Inflammatory macrophage treated with lipopolysaccharide for 4 hours (primary cell): ENCODE data around the gene ANXA6.

Experiments used
- DNase-seq: peaks from one replicate; pipeline ENCODE4 v3.0.0-alpha.2; 2020

The ANXA6 gene

GRCh38 chr5:151126199-151126645, 31.4 kb downstream of the ANXA6 start:
- peak; percentile 76 for DNase-seq

DNA sequence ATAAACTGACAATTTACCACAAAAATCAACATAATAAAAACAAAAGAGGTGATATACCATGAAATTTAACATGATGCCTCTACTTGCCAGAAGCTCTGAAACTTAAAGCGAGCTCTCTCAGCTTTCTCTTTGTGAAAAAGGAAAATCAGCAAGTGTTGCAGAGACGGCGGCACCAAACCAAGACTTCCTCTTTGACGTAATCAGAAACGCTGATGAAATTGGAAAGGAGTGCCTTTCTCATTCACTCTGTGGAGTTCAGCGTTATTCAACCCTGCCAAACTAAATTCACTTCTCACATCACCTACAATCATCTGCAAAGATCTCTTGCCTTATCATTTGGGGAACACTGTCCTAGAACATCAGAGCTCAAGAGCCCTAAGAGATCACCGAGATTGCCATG, 32.2 kb downstream of the ANXA6 start:
- peak; percentile 88 for DNase-seq

GRCh38 chr5:151123897-151124751, 33.5 kb downstream of the ANXA6 start:
- no peak for DNase-seq

- no peak for DNase-seq
Observed at GRCh38 chr5:151122828-151123227, 34.8 kb downstream of the ANXA6 start.

- no peak for DNase-seq
Observed at GRCh38 chr5:151121665-151122064, 35.9 kb downstream of the ANXA6 start.

- DNase-seq = no peak
Observed at GRCh38 chr5:151121095-151121494, 36.5 kb downstream of the ANXA6 start.

- no peak for DNase-seq
Observed at GRCh38 chr5:151118913-151119575, 38.5 kb downstream of the ANXA6 start.

DNA sequence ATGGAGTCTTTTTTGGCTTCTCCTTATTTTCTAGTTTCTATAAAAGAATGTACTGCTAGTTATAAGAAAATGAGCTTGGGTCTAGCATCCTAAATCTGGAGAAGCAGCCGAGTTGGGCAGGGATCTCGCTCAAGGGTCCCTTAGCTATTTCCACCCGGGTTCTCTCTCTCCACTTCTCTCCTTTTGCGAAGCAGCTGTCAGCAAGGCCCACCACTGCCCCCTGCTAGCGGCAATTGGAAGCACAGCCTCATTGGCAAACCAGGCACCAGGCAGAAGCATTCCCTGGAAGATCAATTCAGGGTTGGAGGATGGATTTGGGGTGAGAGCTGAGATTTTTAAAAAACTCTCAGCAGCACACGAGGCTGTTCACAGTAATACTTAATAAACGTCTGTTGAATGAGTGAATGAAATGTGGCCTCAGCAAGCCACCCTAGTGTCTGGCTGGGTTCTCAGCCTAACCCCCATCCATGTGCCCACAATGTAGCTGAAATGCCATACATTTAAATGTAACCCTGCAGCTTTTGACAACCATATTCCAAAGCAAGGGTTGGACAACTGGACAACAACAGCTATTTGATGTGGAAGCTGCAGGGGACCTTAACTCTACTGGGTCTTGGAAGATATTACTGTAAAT, 42.2 kb downstream of the ANXA6 start:
- DNase-seq = peak; percentile 73

- DNase-seq = peak; percentile 54
Observed at GRCh38 chr5:151113651-151114050, 43.9 kb downstream of the ANXA6 start.

DNA sequence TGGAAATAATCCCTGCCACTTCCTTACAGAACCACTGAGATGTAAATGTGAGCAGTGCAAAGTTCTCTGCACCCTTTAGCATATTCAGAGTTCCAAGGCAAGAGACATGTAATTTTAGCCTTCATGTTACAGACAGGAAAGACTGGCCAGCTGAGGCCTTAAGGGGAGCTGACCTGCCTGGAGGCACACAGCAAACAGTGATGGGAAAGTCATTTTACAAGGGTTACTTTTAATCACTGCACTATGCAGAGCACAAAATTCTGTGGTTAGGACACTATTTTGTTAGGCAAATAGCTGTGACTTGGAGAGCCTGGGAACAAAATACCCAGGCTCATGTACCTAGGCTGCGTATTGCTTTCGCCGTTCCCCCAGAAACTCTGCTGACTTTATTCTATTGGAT, 46.6 kb downstream of the ANXA6 start:
- DNase-seq = no peak

GRCh38 chr5:151110122-151110681, 47.4 kb downstream of the ANXA6 start:
- no peak for DNase-seq

DNA sequence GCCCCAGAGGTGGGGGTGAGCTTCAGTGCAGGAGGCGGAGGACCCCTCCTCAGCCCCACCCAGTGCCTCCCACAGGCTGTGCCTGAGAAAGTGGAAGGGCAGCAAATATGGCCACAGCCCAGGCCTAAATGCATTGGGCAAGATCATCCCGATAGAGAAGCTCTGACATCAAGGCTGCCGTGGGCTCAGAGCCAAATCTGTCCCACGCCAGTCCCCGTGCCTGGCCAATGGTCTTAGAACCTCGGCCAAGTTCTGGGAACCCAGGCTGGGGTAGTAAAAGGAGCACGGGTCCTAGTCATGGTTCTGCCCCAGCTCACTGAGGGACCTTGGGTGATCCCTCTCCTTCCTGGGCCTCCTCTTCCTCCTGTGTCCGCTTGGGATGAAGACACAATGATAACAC, 49.0 kb downstream of the ANXA6 start:
- no peak for DNase-seq

- DNase-seq = no peak
Observed at GRCh38 chr5:151107738-151108520, 49.6 kb downstream of the ANXA6 start.

DNA sequence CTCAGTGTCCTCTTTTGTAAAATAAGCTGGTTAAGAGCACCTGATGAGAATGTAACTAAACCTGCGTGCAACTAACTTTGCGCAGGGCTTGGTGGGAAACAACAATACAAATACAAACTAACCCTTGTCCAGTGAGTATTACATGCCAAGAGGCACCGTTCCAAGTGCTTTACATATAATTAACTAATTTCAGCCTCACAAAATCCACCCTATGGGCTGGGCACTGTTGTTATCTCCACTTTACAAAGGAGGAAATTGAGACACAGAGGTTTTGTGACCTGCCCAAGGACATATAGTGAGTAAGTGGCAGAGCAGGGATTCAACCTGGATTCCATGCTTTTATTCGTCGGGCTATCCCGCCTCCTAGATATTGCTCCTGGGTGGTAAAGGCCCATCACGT, 50.5 kb downstream of the ANXA6 start:
- DNase-seq = no peak

DNA sequence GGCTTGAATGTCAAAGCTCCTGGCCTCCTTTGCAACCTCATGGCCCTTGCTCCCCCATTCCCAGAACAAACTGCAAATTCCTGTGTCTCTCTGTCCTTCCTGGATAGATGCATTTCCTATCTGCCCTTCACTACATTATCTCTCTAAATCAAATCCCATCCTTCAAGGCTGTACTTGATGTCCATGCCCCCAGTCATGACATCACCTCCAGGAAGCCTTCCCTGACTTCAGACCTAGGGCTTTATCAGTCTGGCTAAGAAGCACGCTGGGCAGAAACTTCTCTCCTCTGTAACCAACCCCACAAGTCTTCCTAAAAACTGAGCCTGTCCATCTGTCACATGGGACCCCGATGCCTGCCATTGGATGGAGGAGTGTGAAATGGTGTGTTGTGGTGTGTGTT, 51.1 kb downstream of the ANXA6 start:
- no peak for DNase-seq

DNA sequence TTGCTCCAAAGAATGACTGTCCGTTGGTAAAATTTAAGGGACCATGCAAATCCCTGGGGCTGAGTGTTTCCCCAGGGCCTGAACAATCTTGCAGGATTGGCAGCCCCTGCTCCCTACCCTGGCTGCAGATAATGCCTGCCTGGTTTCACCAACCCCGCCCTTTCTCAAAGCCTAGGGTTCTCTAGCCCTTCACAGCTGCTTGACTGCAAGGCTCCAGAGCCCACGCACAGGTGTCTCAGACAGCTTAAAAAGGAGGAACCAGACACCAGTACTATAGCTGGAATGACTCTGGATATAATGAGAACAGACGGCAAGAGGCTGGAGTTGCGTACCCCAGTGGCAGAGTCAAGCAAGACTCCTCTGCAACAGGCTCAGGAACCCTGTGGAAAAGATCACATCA, 51.5 kb downstream of the ANXA6 start:
- no peak for DNase-seq

- no peak for DNase-seq
Observed at GRCh38 chr5:151105561-151105960, 52.0 kb downstream of the ANXA6 start.

DNA sequence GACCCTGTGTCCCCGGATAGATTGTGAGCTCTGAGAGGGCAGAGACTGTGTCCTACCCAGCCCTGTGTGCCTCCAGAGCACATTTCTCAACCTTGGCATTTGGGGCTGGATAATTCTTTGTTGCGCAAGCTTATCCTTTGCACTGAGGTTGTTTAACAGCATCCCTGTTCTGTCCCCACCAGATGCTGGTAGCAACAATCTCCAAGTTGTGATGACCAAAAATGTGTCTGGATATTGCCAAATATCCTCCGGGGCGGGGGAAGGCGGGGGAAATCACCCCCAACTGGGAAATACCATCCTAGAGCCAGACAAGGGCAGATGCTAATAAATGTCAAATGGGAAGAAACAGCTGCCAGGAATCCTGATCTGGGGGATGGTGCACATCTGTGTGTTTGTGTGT, 52.8 kb downstream of the ANXA6 start:
- DNase-seq = peak; percentile 77

DNA sequence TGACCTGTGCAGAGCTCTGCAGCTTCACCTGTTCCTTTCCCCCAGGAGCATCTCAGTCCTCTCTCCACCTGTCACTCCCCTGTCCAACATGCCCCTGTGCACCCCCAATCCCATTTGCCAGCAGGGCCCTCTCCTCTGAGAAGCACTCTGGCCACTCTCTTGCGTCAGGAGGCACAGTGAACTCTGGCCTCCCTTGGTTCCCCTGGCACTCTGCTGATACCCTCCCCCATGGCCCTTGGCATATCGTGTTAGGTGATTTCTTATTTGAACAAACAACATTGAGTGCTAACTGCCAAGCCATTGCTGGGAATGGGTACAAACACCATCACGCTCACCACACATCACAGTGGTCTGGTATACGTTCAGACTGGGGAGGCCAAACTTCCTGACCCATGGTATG, 55.8 kb downstream of the ANXA6 start:
- DNase-seq = no peak

DNA sequence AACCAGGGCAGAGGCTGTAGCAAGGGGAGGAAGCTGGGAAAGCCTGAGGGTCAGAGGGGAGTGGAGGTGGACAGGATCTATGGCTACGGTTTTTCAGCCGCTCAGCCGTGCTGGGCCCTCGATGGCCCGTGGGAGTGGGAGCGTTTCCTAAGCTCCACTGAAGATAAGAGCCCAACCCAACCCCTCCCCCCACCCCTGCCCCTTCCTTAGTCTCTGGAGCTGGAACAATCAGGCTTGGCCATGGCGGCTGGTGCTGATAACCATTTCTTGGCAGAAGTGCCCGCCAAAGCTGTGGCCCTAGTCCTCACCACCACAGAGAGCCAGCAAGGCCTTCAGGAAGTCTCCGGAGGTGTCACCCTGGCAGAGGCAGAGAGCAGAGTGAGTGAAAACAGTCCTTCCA, 56.4 kb downstream of the ANXA6 start:
- no peak for DNase-seq

- DNase-seq = no peak
Observed at GRCh38 chr5:151100681-151101080, 56.9 kb downstream of the ANXA6 start.

- DNase-seq = no peak
Observed at GRCh38 chr5:151098768-151099121, 58.8 kb downstream of the ANXA6 start.
